ENCODE data around the gene OTUD1.

The OTUD1 gene

DNA sequence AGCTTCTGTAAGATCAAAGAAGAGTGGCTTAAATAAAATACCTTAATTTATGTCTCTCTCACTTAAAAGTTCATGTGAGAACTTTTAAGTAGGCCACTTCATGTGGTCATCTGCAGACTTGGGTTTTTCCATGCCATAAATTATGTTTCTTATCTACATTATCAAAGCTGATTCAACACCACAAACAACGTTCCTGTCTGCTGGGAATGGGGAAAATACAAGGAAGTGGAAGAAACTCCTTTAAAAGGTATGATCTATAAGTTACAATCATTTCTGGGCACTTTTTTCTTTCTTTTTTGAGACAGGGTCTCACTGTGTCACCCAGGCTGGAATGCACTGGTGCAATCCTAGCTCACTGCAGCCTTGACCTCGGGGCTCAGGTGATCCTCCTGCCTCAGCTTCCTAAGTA lies 16.9 kb upstream of the OTUD1 start:
- DNase-seq = no peak

DNA sequence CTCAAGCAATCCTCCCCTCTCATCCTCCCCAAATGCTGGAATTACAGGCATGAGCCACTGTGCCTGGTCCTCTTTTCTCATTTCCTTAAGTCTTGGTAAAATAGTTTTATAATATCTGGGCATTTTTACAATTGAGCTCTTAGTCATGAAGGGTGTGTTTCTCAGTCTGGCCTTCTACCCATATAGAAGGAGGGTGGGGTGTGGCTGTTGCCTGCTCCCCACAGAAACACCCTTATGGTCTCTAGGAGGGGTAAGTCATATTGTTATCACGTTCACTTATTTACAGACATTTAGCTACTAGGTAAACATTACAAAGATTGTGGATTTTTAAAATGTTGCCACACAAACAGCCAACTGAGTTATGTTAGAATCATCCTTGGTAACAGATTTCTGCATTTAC lies 6.7 kb upstream of the OTUD1 start:
- DNase-seq = no peak

DNA sequence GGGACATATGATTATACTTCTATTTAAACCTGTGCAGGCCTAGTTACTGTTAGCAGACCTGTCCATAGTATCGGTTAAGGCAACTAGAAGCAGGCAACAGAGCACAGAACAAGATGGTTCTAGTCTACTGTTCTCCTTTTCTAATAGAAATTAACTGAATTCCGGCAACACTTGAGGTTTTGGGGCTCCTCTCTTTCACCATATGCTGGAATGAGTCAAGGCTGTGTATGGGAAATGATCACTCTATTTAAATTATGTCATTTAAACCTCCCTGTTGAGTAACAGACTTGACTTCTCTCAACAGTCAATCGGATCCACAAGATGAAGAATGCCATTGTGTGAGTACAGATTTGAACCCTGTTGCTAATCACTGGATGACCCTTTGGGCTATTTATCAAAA lies 6.2 kb upstream of the OTUD1 start:
- no peak for DNase-seq

GRCh38 chr10:23433701-23434100 lies 5.2 kb upstream of the OTUD1 start:
- no peak for DNase-seq

- no peak for DNase-seq
Observed at GRCh38 chr10:23435378-23435777, 3.5 kb upstream of the OTUD1 start.

DNA sequence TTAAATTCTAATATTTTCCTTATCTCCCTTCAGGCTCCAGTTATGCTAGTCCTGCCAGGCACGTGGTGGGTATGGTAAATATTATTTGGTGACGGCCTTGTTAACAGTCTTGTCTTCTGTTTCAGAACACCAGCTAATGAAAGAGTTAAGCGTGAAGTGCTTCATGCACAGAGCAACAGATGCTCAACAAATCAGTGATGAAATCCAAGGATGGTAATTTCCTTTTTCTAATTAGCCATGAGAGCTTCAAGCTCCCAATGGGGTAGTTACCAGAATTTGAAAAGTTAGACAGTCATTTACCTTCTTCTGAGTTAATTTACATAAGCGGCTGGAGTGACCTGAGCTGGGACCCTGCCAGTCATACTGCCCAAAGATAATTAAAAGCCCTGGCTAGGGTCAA lies 1.9 kb upstream of the OTUD1 start:
- DNase-seq = no peak

- no peak for DNase-seq
Observed at GRCh38 chr10:23437963-23438546, 820 bp upstream of the OTUD1 start.

GRCh38 chr10:23439452-23439960 lies 631 bp downstream of the OTUD1 start:
- DNase-seq = no peak

- no peak for DNase-seq
Observed at GRCh38 chr10:23439961-23440889, 1.4 kb downstream of the OTUD1 start.

DNA sequence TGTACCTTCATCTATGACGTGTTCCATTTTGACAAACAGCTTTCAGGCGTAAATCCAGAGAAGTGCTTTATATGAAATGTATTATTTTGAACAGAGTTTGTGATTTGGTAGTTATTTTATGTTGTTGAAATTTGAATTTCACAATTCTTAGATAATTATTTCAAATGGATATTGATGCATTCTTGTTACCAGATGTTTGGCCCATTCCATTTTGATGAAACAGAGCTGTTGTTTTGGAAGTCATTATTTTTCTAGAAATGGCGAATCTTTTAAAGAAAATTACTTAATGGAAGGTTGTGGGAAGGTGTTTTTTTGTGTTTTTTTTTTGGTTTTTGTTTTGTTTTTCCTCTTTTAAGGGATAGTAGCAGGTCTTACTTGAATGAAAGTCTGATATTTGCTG lies 2.4 kb downstream of the OTUD1 start:
- DNase-seq = no peak

DNA sequence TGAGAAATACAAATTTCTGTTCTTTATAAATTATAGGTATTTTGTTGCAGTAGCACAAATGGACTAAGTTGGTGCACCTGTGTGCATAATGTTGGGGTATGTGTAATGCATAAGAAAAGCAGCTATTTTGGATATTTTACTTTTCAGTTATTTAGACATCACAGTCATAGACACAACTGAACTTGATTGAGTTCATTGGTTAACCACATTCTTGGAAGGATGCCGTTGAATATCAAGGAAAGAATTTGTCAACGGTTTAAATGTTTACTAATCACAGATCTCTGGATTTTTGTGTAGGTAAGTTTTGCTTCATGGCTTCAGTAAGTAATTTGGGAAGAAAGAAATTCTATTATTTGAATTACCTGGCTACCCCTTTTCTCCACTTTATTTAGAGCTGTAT lies 4.1 kb downstream of the OTUD1 start:
- no peak for DNase-seq

DNA sequence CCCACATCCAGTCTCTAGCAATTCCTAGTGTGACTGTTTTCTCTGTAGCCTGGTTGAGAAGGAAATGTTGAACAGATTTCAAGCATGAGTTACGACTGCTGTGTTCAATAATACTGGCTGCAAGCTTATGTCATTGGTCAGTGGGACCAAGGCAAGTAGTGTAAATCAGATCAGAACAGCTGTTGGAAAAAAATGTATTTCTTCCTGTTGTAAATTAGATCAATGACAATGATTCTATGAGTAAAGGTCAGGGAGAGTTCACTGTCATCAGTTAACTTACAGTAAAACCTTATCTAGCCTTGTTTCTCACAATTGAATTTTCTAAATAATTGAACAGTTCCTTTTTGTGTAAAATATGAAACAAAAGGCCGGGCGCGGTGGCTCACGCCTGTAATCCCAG lies 6.7 kb downstream of the OTUD1 start:
- DNase-seq = no peak

DNA sequence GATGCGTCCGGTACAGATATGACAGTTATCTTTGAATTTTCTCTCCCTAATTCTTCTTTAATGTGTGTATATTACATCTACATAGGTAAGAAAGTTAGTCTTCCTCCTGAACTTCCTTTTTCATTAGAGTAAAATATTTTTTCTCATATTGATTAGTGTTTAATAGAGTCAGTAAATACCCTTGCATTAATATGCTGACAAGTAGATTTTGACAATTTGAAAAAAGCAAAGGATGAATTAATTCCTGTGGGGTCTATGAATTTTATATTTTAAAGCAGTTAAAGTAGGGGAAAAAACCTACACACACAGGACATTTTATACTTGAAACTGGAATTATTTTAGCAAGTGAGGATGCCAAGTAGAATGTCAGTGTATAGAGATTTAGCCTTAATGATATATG lies 9.4 kb downstream of the OTUD1 start:
- no peak for DNase-seq

GRCh38 chr10:23448802-23449570 lies 10.1 kb downstream of the OTUD1 start:
- DNase-seq = no peak

- DNase-seq = no peak
Observed at GRCh38 chr10:23452033-23452655, 13.3 kb downstream of the OTUD1 start.

DNA sequence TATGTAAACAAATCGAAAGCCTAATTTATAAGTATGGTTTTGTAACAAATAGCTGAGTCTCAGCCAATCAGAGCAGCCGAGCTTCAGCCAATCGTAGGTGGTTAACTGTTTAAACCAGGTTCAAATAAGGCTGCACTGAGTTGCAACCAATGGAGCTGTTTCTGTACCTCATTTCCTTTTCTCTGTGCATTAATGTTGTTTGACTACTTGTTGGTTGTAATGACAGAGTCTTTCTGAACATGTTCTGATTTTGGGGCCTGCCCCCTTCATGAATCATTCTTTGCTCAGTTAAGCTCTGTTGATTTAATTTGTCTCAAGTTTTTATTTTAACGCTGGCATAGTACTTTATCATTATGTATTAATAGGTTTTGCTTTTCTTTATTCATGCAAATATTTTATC lies 14.6 kb downstream of the OTUD1 start:
- DNase-seq = no peak

DNA sequence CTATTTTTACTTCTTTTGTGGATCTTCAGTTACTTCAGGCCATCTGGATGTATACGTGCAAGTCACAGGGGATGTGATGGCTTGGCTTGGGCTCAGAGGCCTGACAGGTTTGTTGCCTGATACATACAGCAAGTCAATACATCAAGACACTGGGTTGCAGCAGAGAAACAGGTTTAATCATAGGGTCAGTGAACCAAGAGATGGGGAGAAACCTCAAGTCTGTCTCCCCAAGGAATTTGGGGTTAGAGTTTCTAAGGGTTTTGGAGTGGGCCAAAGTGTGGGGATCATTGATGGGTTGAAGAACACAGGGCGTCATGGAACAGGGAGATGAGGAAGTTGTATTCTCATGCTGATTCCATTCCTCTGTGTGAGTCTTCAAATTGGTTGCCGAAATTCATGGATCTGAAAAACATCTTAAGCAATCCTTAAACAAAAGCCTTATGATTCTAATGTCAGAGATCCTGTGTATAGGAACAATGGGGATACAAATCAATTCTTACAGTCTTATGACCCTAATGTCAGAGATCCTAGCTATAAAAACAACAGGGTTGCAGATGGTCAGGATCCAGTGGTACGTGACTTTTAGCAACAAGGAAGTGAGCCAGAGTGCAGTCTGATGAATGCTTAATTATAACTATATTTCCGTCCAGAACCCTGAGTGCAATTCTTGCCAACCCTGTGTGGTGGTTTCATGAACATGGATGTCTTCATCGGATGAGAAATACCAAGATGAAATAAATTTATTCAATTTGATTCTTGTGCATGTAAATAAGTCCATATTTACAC lies 18.9 kb downstream of the OTUD1 start:
- no peak for DNase-seq

GRCh38 chr10:23459308-23459939 lies 20.5 kb downstream of the OTUD1 start:
- DNase-seq = no peak

DNA sequence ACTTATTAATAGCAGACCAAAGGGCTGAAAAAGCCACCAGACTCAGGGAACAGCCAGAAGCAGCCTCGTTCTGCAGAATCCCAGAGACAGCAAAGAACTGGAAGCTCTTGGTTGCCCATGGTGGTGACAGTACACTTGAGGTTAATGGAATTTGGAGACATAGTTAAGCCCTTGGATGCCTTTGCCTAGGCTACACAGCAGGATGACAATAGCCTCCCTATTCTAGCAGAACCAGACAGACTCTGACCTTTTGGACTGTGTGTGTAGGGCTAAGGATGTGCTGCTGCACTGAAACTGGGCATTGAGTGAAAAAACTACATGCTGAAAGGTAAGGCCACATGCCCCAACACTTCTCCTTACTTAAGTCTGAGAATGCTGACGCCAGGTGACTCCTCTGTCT lies 22.7 kb downstream of the OTUD1 start:
- DNase-seq = no peak

- no peak for DNase-seq
Observed at GRCh38 chr10:23467012-23467411, 28.1 kb downstream of the OTUD1 start.

- no peak for DNase-seq
Observed at GRCh38 chr10:23467548-23467947, 28.7 kb downstream of the OTUD1 start.
